Activated naive CD8-positive, alpha-beta T cell (primary cell): ENCODE results near the gene PPP1R13L.
"Not testable (repeated sequence)": the region's sequence is repeated elsewhere in the genome, so short reads cannot be mapped to it uniquely, and the experiment has no call there.

ENCODE experiments used
- H3K27ac Mint-ChIP-seq: one replicate; pipeline ENCODE4 v1.8.0; 2021; ENCODE audit warnings: mixed read lengths
- H3K27me3 Mint-ChIP-seq: one replicate; pipeline ENCODE4 v1.8.0; 2021; ENCODE audit warnings: mixed read lengths
- H3K36me3 Mint-ChIP-seq: one replicate; pipeline ENCODE4 v1.8.0; 2021; ENCODE audit warnings: mixed read lengths
- H3K4me1 Mint-ChIP-seq: one replicate; pipeline ENCODE4 v1.8.0; 2021; ENCODE audit warnings: low read depth, mixed read lengths
- H3K4me3 Mint-ChIP-seq: one replicate; pipeline ENCODE4 v1.8.0; 2021; ENCODE audit warnings: mild to moderate bottlenecking, mixed read lengths
- H3K9me3 Mint-ChIP-seq: one replicate; pipeline ENCODE4 v1.8.0; 2021; ENCODE audit warnings: low read depth, mixed read lengths

Gene PPP1R13L

GRCh38 chr19:45442408-45442777, 37.5 kb upstream of the PPP1R13L start:
- Mint-ChIP-seq H3K9me3 (no peaks in the 10 kb centered on the region), H3K27ac (no peak overlapping the region), H3K27me3 (no peaks in the 10 kb centered on the region), H3K36me3 (peaks cover under 1% of the 10 kb centered on the region), H3K4me3 (peak overlapping the region; percentile 88), H3K4me1 (peaks cover 42% of the 10 kb centered on the region)

GRCh38 chr19:45440873-45441654, 36.2 kb upstream of the PPP1R13L start:
- Mint-ChIP-seq H3K36me3 (no peaks in the 10 kb centered on the region), H3K4me3 (peak overlapping the region; percentile 80), H3K27ac (peak overlapping the region; percentile 61), H3K4me1 (peaks cover 37% of the 10 kb centered on the region), H3K27me3 (no peaks in the 10 kb centered on the region), H3K9me3 (no peaks in the 10 kb centered on the region)

- Mint-ChIP-seq H3K27ac (peak overlapping the region; percentile 61), H3K4me3 (peak overlapping the region; percentile 80), H3K27me3 (no peaks in the 10 kb centered on the region), H3K36me3 (no peaks in the 10 kb centered on the region), H3K4me1 (peaks cover 33% of the 10 kb centered on the region), H3K9me3 (no peaks in the 10 kb centered on the region)
Observed at GRCh38 chr19:45440259-45440638, 35.4 kb upstream of the PPP1R13L start.

- H3K27me3 Mint-ChIP-seq: no peaks in the 10 kb centered on the region
- no peaks in the 10 kb centered on the region for H3K36me3 Mint-ChIP-seq
- peaks cover 29% of the 10 kb centered on the region for H3K4me1 Mint-ChIP-seq
- peak overlapping the region; percentile 80 for H3K4me3 Mint-ChIP-seq
- H3K9me3 Mint-ChIP-seq: no peaks in the 10 kb centered on the region
- H3K27ac Mint-ChIP-seq: no peak overlapping the region
Observed at GRCh38 chr19:45439569-45440258, 34.8 kb upstream of the PPP1R13L start.

GRCh38 chr19:45439190-45439568, 34.3 kb upstream of the PPP1R13L start:
- Mint-ChIP-seq H3K9me3 (no peaks in the 10 kb centered on the region), H3K4me3 (peak overlapping the region; percentile 32), H3K4me1 (peaks cover 26% of the 10 kb centered on the region), H3K27ac (no peak overlapping the region), H3K36me3 (no peaks in the 10 kb centered on the region), H3K27me3 (no peaks in the 10 kb centered on the region)

GRCh38 chr19:45437328-45437727, 32.5 kb upstream of the PPP1R13L start:
- H3K36me3 Mint-ChIP-seq: no peaks in the 10 kb centered on the region
- no peak overlapping the region for H3K4me3 Mint-ChIP-seq
- no peaks in the 10 kb centered on the region for H3K27me3 Mint-ChIP-seq
- H3K9me3 Mint-ChIP-seq: no peaks in the 10 kb centered on the region
- H3K27ac Mint-ChIP-seq: no peak overlapping the region
- peaks cover 14% of the 10 kb centered on the region for H3K4me1 Mint-ChIP-seq

- not testable (repeated sequence) for H3K4me3 Mint-ChIP-seq, H3K27ac Mint-ChIP-seq, H3K36me3 Mint-ChIP-seq, H3K9me3 Mint-ChIP-seq, H3K27me3 Mint-ChIP-seq, H3K4me1 Mint-ChIP-seq
Observed at GRCh38 chr19:45432543-45432942, 27.7 kb upstream of the PPP1R13L start.

GRCh38 chr19:45431008-45431407, 26.1 kb upstream of the PPP1R13L start:
- H3K27ac Mint-ChIP-seq: not testable (repeated sequence)

GRCh38 chr19:45429896-45430295, 25.0 kb upstream of the PPP1R13L start:
- not testable (repeated sequence) for H3K27ac Mint-ChIP-seq, H3K4me3 Mint-ChIP-seq, H3K4me1 Mint-ChIP-seq, H3K9me3 Mint-ChIP-seq, H3K36me3 Mint-ChIP-seq, H3K27me3 Mint-ChIP-seq

More at GRCh38 chr19:45431008-45431407, 26.1 kb upstream of the PPP1R13L start:
- H3K36me3 Mint-ChIP-seq, H3K4me3 Mint-ChIP-seq, H3K4me1 Mint-ChIP-seq, H3K9me3 Mint-ChIP-seq, H3K27me3 Mint-ChIP-seq: not testable (repeated sequence)

GRCh38 chr19:45428384-45429231, 23.7 kb upstream of the PPP1R13L start:
- H3K27me3 Mint-ChIP-seq: no peaks in the 10 kb centered on the region
- H3K36me3 Mint-ChIP-seq: no peaks in the 10 kb centered on the region
- no peaks in the 10 kb centered on the region for H3K9me3 Mint-ChIP-seq
- H3K4me3 Mint-ChIP-seq: peak overlapping the region; percentile 76
- peaks cover 21% of the 10 kb centered on the region for H3K4me1 Mint-ChIP-seq
- H3K27ac Mint-ChIP-seq: no peak overlapping the region

GRCh38 chr19:45424191-45425058, 19.6 kb upstream of the PPP1R13L start:
- H3K4me1 Mint-ChIP-seq: peaks cover 44% of the 10 kb centered on the region
- H3K27ac Mint-ChIP-seq: peak overlapping the region; percentile 92
- no peaks in the 10 kb centered on the region for H3K27me3 Mint-ChIP-seq
- H3K9me3 Mint-ChIP-seq: no peaks in the 10 kb centered on the region
- H3K36me3 Mint-ChIP-seq: peaks cover 4% of the 10 kb centered on the region
- H3K4me3 Mint-ChIP-seq: peak overlapping the region; percentile 93

- Mint-ChIP-seq H3K9me3 (no peaks in the 10 kb centered on the region), H3K36me3 (peaks cover 4% of the 10 kb centered on the region), H3K4me1 (peaks cover 51% of the 10 kb centered on the region), H3K27ac (peak within 1 kb of the TSS; percentile 92), H3K27me3 (no peaks in the 10 kb centered on the region), H3K4me3 (peak within 1 kb of the TSS; percentile 93)
Observed at GRCh38 chr19:45423589-45424190, 18.8 kb upstream of the PPP1R13L start, which contains the start of gene ERCC1. TSS of gene ERCC1 (minus strand) at chr19:45423917. CDS start at chr19:45423374, 543 bp downstream.

GRCh38 chr19:45423033-45423588, 18.2 kb upstream of the PPP1R13L start:
- H3K4me3 Mint-ChIP-seq: peak overlapping the region; percentile 93
- peak overlapping the region; percentile 92 for H3K27ac Mint-ChIP-seq
- H3K9me3 Mint-ChIP-seq: no peaks in the 10 kb centered on the region
- H3K36me3 Mint-ChIP-seq: peaks cover 4% of the 10 kb centered on the region
- H3K27me3 Mint-ChIP-seq: no peaks in the 10 kb centered on the region
- peaks cover 51% of the 10 kb centered on the region for H3K4me1 Mint-ChIP-seq
